ENCODE data around the gene POU2F2. TPM values are rescaled to one million over a fixed set of nuclear protein-coding genes. Genes with fewer than 3 reads are reported as not detected.

Gene POU2F2
- total RNA-seq, 5 donors from 2014 or later (not counting 1 experiment from before 2014, with no cell fraction given) = 27.9 to 71.7 (median 59.5) TPM

DNA sequence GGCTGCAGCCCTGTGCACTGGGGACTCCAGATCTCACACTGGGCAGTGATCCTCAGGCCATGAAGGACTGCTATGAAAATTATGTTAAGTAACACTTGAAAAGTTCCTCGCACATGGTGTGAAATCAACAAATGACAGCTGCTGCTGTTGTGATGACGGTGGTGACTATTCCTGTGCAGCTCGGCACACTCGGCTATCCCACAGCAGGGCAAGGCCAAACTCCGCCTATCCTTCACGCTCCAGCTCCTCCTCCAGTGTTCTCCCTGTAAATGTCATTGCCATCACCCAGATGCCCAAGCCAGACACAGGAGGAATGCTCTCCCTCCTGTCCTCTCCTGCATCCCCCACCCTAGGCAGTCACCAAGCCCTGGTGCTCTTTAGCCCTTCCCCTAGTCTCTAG, 93.6 kb downstream of the POU2F2 start:
- H3K9me3 Mint-ChIP-seq = no peaks in the 10 kb centered on the region
- Histone ChIP-seq H3K9me3 (no peaks in the 10 kb centered on the region), H3K27ac (ENCODE audit: low read length) (no peak overlapping the region), H3K4me3 (ENCODE audit: control insufficient read depth in 1 of 2, extremely low read depth in 1 of 2, low read length in 1 of 2) (no peak overlapping the region), H3K27me3 (replicated peaks in 1 of 2; ENCODE audit: control insufficient read depth in 2 of 2, extremely low read depth in 1 of 2, insufficient read depth in 2 of 2, low read length in 1 of 2) (peaks cover 0 to 17% of the 10 kb centered on the region in 2 experiments), H3K36me3 (ENCODE audit: control insufficient read depth in 2 of 2, extremely low read depth in 1 of 2, insufficient read depth in 1 of 2, low read length in 1 of 2) (no peaks in the 10 kb centered on the region), H3K4me1 (ENCODE audit: control insufficient read depth in 1 of 2, extremely low read depth in 1 of 2, insufficient read depth in 2 of 2, low read length in 2 of 2) (no peaks in the 10 kb centered on the region)
- ATAC-seq (replicated peaks in 1 of 4) = no peak
- no peaks in the 10 kb centered on the region for H3K36me3 Mint-ChIP-seq
- ChIA-PET CTCF (no interaction called here), POLR2A (no interaction called here)
- no peak for DNase-seq
- 95% methylated on average over 5 of the region's 6 CpGs for WGBS (ENCODE audit: insufficient coverage)
- H3K27me3 Mint-ChIP-seq = peaks cover 5 to 7% of the 10 kb centered on the region in 2 donors
- H3K27ac Mint-ChIP-seq = no peak overlapping the region
- no peak overlapping the region for H3K4me3 Mint-ChIP-seq
- H3K4me1 Mint-ChIP-seq = peaks cover 4 to 5% (median 4%) of the 10 kb centered on the region in 3 donors

DNA sequence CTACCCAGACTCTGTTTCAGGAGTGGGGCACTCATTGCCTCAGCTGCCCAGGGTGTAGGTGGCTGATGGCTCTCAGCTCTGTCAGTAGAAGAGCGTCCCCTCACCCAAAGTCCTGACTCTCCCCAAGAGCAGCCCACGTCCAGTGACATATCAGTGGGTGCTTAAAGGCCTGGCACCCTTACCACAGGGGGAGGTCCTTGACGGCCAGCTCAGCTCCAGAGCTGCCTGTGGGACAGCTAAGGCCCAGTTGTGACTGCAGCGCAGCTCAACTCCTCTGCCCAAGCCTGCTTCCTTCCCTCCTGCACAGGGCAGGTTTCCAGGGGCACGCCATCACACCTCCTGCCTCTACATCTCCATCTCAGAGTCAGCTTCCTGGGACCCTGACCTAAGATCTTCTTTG, 94.6 kb downstream of the POU2F2 start:
- H3K27me3 Mint-ChIP-seq = peaks cover 5 to 7% of the 10 kb centered on the region in 2 donors
- H3K27ac ChIP-seq (ENCODE audit: low read length) = no peak overlapping the region
- H3K4me3 Mint-ChIP-seq = no peak overlapping the region
- no peaks in the 10 kb centered on the region for H3K4me1 ChIP-seq (ENCODE audit: control insufficient read depth in 1 of 2, extremely low read depth in 1 of 2, insufficient read depth in 2 of 2, low read length in 2 of 2)
- no peaks in the 10 kb centered on the region for H3K36me3 Mint-ChIP-seq
- no peak overlapping the region for H3K27ac Mint-ChIP-seq
- no peak overlapping the region for H3K4me3 ChIP-seq (ENCODE audit: control insufficient read depth in 1 of 2, extremely low read depth in 1 of 2, low read length in 1 of 2)
- CTCF ChIA-PET = no interaction called here
- no peak for DNase-seq
- no peaks in the 10 kb centered on the region for H3K36me3 ChIP-seq (ENCODE audit: control insufficient read depth in 2 of 2, extremely low read depth in 1 of 2, insufficient read depth in 1 of 2, low read length in 1 of 2)
- POLR2A ChIA-PET = no interaction called here
- no peaks in the 10 kb centered on the region for H3K9me3 ChIP-seq
- peaks cover 0 to 15% of the 10 kb centered on the region in 2 experiments for H3K27me3 ChIP-seq (replicated peaks in 1 of 2; ENCODE audit: control insufficient read depth in 2 of 2, extremely low read depth in 1 of 2, insufficient read depth in 2 of 2, low read length in 1 of 2)
- 67% methylated on average over 4 of the region's 5 CpGs for WGBS (ENCODE audit: insufficient coverage)
- peaks cover 4 to 5% (median 4%) of the 10 kb centered on the region in 3 donors for H3K4me1 Mint-ChIP-seq
- no peak for ATAC-seq (replicated peaks in 1 of 4)
- H3K9me3 Mint-ChIP-seq = no peaks in the 10 kb centered on the region

Other genes with a start within 250 kb of the POU2F2 start
- 1,000 to 10,000 TPM; 1,130 to 1,360 (median 1,288) TPM for gene ARHGEF1, start 249.3 kb downstream of the POU2F2 start, total RNA-seq
- gene ERFL, start 204.0 kb downstream of the POU2F2 start, total RNA-seq = 1 to 10 TPM; 5.9 to 8.5 (median 6.3) TPM
- gene RABAC1, start 173.1 kb downstream of the POU2F2 start, total RNA-seq = 100 to 1,000 TPM in 4 of 5 donors, 10 to 100 TPM in 1; 67.0 to 143 (median 131) TPM
- 10 to 100 TPM in 1 of 5 donors, 1 to 10 TPM in 4; 4.3 to 14.4 (median 6.3) TPM for gene ATP1A3, start 138.2 kb downstream of the POU2F2 start, total RNA-seq
- gene GRIK5, start 62.2 kb downstream of the POU2F2 start, total RNA-seq = 1 to 10 TPM in 3 of 5 donors, under 1 TPM in 2; 0.26 to 1.5 (median 1.3) TPM
- gene ZNF574, start 56.3 kb downstream of the POU2F2 start, total RNA-seq = 10 to 100 TPM; 18.4 to 27.4 (median 26.6) TPM
- 10 to 100 TPM; 67.6 to 82.8 (median 71.0) TPM for gene DEDD2, start 85.2 kb upstream of the POU2F2 start, total RNA-seq
- gene ZNF526, start 87.9 kb upstream of the POU2F2 start, total RNA-seq = 10 to 100 TPM in 3 of 5 donors, 1 to 10 TPM in 2; 8.0 to 25.1 (median 23.1) TPM
- gene GSK3A, start 110.2 kb upstream of the POU2F2 start, total RNA-seq = 10 to 100 TPM; 21.4 to 45.8 (median 38.1) TPM
- gene ERF, start 122.7 kb upstream of the POU2F2 start, total RNA-seq = 10 to 100 TPM; 35.9 to 97.3 (median 44.6) TPM
- gene CIC, start 136.8 kb upstream of the POU2F2 start, total RNA-seq = 100 to 1,000 TPM in 4 of 5 donors, 10 to 100 TPM in 1; 93.9 to 110 (median 104) TPM
- under 1 TPM in 4 of 5 donors, not detected in 1; 0.18 to 0.35 (median 0.27) TPM for gene PRR19, start 169.7 kb upstream of the POU2F2 start, total RNA-seq
- 10 to 100 TPM; 15.2 to 22.2 (median 19.1) TPM for gene PAFAH1B3, start 170.2 kb upstream of the POU2F2 start, total RNA-seq
- gene TMEM145, start 180.9 kb upstream of the POU2F2 start, total RNA-seq = not detected
- gene MEGF8, start 193.2 kb upstream of the POU2F2 start, total RNA-seq = 10 to 100 TPM in 2 of 5 donors, 1 to 10 TPM in 3; 5.2 to 11.4 (median 9.6) TPM

Measured in T-cell (primary cell).